HG03066 (cell line): ENCODE measurements around the gene RFK.

Experiments
- ATAC-seq: cut with Tn5 transposase; IDR thresholded peaks from one replicate; pipeline ENCODE4 v1.9.1; 2021; ENCODE audit warnings: low read depth; ENCODE audit not compliant: unreplicated experiment

RFK gene

DNA sequence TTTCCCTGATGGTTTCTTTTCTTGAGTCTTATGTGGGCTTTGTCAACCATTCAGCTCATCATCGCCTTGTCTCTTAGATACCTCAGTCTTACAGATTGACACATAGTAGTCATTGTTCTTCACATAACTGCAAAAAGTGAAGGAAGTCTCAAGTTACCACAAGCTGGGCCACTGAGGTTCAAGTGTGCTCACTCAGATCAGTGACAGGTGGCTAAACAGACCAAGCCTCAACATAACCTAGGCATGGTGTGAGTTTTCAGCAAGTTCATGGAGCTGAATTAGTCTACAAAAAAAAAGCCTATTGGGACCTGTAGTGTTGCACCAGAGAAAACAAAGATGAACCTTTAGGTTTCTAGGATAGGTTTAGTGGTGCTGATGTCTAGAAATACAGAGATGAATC lies 58.2 kb downstream of the RFK start:
- ATAC-seq, result no peak
